Activated B cell treated with CpG ODN at 0.5 μM for 24 hours (primary cell): Measurements from ENCODE around the gene PF4V1. TPM values are rescaled to one million over a fixed set of nuclear protein-coding genes. Genes with fewer than 3 reads are reported as not detected.

Experiments
- ATAC-seq: fragments of 200-7000 bp; cut with Tn5 transposase; one replicate; pipeline ENCODE4 v1.10.0; 2021; ENCODE audit warnings: low read depth, mild to moderate bottlenecking, moderate library complexity
- CTCF ChIA-PET: fragments of 350-600 bp; sonication (Branson Sonifier 250); formaldehyde crosslinking; loops from one replicate; lab custom pipeline; 2021; ENCODE audit warnings: antibody characterized with exemption; lab: Charles Lee
- POLR2A ChIA-PET: fragments of 350-600 bp; sonication (Branson Sonifier 250); formaldehyde crosslinking; loops from one replicate; lab custom pipeline; 2021; ENCODE audit warnings: antibody characterized with exemption; lab: Charles Lee
- DNase-seq: peaks from one replicate; pipeline ENCODE4 v3.0.0; 2022
- H3K27ac Mint-ChIP-seq: one replicate; pipeline ENCODE4 v1.8.0; 2020; ENCODE audit warnings: mixed read lengths
- H3K27me3 Mint-ChIP-seq: one replicate; pipeline ENCODE4 v1.8.0; 2021; ENCODE audit warnings: mixed read lengths
- H3K36me3 Mint-ChIP-seq: one replicate; pipeline ENCODE4 v1.8.0; 2021; ENCODE audit warnings: low read depth, mixed read lengths
- H3K4me1 Mint-ChIP-seq: one replicate; pipeline ENCODE4 v1.8.0; 2021; ENCODE audit warnings: mixed read lengths
- H3K4me3 Mint-ChIP-seq: one replicate; pipeline ENCODE4 v1.8.0; 2020; ENCODE audit warnings: mild to moderate bottlenecking, mixed read lengths
- H3K9me3 Mint-ChIP-seq: one replicate; pipeline ENCODE4 v1.8.0; 2020; ENCODE audit warnings: mixed read lengths
- CTCF ChIP-seq: fragments of 200-600 bp; IDR thresholded peaks from one replicate; pipeline ENCODE4 v1.8.0; 2022; ENCODE audit warnings: antibody characterized with exemption, mild to moderate bottlenecking
- intact Hi-C: fragments of 100-400 bp; cut with micrococcal nuclease; formaldehyde crosslinking; loops from one replicate; pipeline ENCODE4 v1.15.1; 2024
- total RNA-seq: library from RNA; stranded (reverse); gene quantifications from 2 replicates; pipeline ENCODE4 v1.2.3, GENCODE V29; 2022

PF4V1 gene
- total RNA-seq, 1 donor from 2014 or later: not detected

DNA sequence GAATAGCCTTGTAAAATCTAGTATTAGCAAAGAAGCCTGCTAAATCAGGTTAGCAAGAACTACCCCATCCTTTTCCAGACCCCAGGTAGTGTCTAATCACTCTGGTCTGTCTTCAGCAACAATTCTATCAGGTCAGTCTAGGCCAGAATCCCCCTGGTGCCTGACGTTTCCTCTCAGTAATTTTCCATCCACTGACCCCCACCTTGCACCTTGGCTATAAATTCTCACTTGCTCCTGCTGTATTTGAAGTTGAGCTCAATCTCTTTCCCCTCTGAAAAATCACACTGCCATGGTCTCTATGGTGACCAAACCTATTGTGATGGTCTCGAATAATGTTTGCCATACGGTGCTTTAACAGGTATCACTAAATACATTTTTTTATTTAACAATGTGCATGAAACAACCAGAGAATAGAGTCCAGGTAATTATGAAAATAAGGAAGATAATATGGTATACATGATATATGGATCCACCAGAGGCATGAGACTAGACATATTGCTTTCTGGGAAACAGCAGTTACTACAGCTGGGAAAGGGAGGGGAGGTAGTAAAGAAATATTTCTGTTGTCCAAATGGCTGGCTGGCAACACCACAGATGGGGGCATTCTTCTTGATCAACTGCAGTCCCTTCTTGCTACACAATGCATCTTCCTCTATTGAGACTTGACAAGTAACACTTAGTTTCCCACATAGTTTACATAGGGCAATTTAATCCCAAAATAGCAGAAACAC, 49.9 kb downstream of the PF4V1 start:
- H3K9me3 Mint-ChIP-seq: no peaks in the 10 kb centered on the region
- no peak overlapping the region for H3K4me3 Mint-ChIP-seq
- H3K27me3 Mint-ChIP-seq: no peaks in the 10 kb centered on the region
- ChIA-PET CTCF (no interaction called here), POLR2A (no interaction called here)
- H3K36me3 Mint-ChIP-seq: no peaks in the 10 kb centered on the region
- no peak for TF ChIP-seq CTCF
- no peaks in the 10 kb centered on the region for H3K4me1 Mint-ChIP-seq
- intact Hi-C loops: no loop called here
- ATAC-seq (no peak), DNase-seq (no peak)
- H3K27ac Mint-ChIP-seq: no peak overlapping the region

Other genes with a start within 250 kb of the PF4V1 start
- 4.0 TPM in 2 replicates for gene RASSF6, start 232.9 kb upstream of the PF4V1 start, total RNA-seq
- 0.71 and 1.1 TPM in 2 replicates for gene CXCL8, start 112.7 kb upstream of the PF4V1 start, total RNA-seq
- not detected in 2 replicates for gene CXCL6, start 16.6 kb upstream of the PF4V1 start, total RNA-seq
- gene CXCL1, start 16.1 kb downstream of the PF4V1 start, total RNA-seq: not detected in 2 replicates
- gene PF4, start 128.7 kb downstream of the PF4V1 start, total RNA-seq: not detected in 2 replicates
- 0.32 and 0.33 TPM in 2 replicates for gene PPBP, start 134.9 kb downstream of the PF4V1 start, total RNA-seq
- not detected in 2 replicates for gene CXCL5, start 145.4 kb downstream of the PF4V1 start, total RNA-seq
- not detected in 2 replicates for gene CXCL3, start 185.4 kb downstream of the PF4V1 start, total RNA-seq
- 0.42 and 0.49 TPM in 2 replicates for gene CXCL2, start 245.9 kb downstream of the PF4V1 start, total RNA-seq